ENCODE data around the gene SLC17A5. TPM values are rescaled to one million over a fixed set of nuclear protein-coding genes. Genes with fewer than 3 reads are reported as not detected.
"Not testable (repeated sequence)": the region's sequence is repeated elsewhere in the genome, so short reads cannot be mapped to it uniquely, and the experiment has no call there.

Gene SLC17A5
- total and polyA plus RNA-seq, 8 donors: 2.4 to 11.0 (median 5.4) TPM

- TF ChIP-seq, protein P1, sequence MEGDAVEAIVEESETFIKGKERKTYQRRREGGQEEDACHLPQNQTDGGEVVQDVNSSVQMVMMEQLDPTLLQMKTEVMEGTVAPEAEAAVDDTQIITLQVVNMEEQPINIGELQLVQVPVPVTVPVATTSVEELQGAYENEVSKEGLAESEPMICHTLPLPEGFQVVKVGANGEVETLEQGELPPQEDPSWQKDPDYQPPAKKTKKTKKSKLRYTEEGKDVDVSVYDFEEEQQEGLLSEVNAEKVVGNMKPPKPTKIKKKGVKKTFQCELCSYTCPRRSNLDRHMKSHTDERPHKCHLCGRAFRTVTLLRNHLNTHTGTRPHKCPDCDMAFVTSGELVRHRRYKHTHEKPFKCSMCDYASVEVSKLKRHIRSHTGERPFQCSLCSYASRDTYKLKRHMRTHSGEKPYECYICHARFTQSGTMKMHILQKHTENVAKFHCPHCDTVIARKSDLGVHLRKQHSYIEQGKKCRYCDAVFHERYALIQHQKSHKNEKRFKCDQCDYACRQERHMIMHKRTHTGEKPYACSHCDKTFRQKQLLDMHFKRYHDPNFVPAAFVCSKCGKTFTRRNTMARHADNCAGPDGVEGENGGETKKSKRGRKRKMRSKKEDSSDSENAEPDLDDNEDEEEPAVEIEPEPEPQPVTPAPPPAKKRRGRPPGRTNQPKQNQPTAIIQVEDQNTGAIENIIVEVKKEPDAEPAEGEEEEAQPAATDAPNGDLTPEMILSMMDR (IDR thresholded peaks at IDR 0.05): no peak
- no peak for FAIRE-seq
- H3K36me3 ChIP-seq: no peaks in the 10 kb centered on the region
- 95 to 96% methylated on average over 9 of the region's 9 CpGs for WGBS, 2 donors
- no peaks in the 10 kb centered on the region for H3K4me1 ChIP-seq
- H3K27me3 ChIP-seq: no peaks in the 10 kb centered on the region
- intact Hi-C loops (cut with DNase I): no loop called here
- no peak overlapping the region for H3K27ac ChIP-seq
- ATAC-seq: peak in 1 of 4 donors; percentile 19
- no peak for DNase-seq
- no peaks in the 10 kb centered on the region for H3K9me3 ChIP-seq
- H3K4me3 ChIP-seq: no peak overlapping the region
Measured at GRCh38 chr6:73560853-73561407, 92.9 kb downstream of the SLC17A5 start.

- no peaks in the 10 kb centered on the region for H3K27me3 ChIP-seq
- 50 to 60% methylated on average over 8 of the region's 8 CpGs for WGBS, 2 donors
- H3K36me3 ChIP-seq: no peaks in the 10 kb centered on the region
- intact Hi-C loops (cut with DNase I): no loop called here
- DNase-seq: no peak
- H3K4me3 ChIP-seq: no peak overlapping the region
- peak in 3 of 4 donors; percentile 47 to 56 (median 55) for ATAC-seq
- H3K9me3 ChIP-seq: no peaks in the 10 kb centered on the region
- TF ChIP-seq, protein P1 (IDR thresholded peaks at IDR 0.05): no peak
- no peak overlapping the region for H3K27ac ChIP-seq
- no peaks in the 10 kb centered on the region for H3K4me1 ChIP-seq
- FAIRE-seq: no peak
Measured at GRCh38 chr6:73560182-73560732, 93.5 kb downstream of the SLC17A5 start.

- H3K4me1 ChIP-seq; FAIRE-seq; H3K27me3 ChIP-seq; ATAC-seq; intact Hi-C loops (cut with DNase I); H3K9me3 ChIP-seq; H3K4me3 ChIP-seq; H3K36me3 ChIP-seq; H3K27ac ChIP-seq; DNase-seq: not testable (repeated sequence)
- 96 to 98% methylated on average over 12 of the region's 12 CpGs for WGBS, 2 donors
Measured at GRCh38 chr6:73559399-73559794, 94.4 kb downstream of the SLC17A5 start.

DNA sequence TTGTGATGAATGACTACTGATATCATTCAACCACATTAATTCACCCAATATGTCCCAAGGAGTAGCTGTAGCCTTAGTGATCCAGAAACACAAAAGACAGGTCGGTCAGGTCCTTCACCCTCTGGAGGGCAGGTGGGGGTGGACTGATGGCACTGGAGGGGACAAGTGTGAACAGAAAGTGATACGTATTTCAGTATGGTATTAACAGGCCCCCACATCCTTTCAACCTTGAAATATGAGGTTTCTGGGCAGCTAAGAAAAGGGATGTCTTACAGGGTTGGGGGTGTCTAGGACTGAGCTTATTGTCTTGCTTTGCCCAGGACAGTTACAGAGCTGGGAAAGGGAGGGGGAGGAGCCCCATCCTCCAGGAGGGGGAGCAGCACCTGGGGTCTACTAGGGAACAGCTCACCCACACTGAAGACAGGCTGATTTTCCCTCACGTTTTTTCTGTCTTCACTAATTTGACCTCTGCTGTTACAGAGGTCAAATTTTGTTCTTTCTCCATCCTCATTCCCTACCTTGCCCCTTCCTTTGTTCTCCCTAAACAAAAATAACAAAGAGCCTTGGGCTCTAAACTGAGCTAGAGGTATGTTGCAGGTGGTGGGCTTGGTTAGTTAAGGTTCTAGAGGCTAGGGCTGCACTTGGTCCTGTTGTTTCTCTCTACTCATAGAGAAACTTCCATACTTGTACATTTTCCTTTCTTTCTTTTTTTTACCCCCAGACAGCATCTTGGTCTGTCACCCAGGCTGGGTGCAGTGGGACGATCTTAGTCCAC, 95.0 kb downstream of the SLC17A5 start:
- no peak for FAIRE-seq
- intact Hi-C loops (cut with DNase I): no loop called here
- TF ChIP-seq, protein P1 (IDR thresholded peaks at IDR 0.05): no peak

GRCh38 chr6:73556836-73557235, 97.0 kb downstream of the SLC17A5 start:
- ATAC-seq: no peak
- 25 to 46% methylated on average over 1 of the region's 1 CpG for WGBS, 2 donors

More for the DNA sequence above, 95.0 kb downstream of the SLC17A5 start:
- DNase-seq (no peak), ATAC-seq (no peak)
- no peaks in the 10 kb centered on the region for H3K9me3 ChIP-seq
- H3K4me3 ChIP-seq: no peak overlapping the region
- H3K27ac ChIP-seq: no peak overlapping the region
- H3K4me1 ChIP-seq: no peaks in the 10 kb centered on the region
- no peaks in the 10 kb centered on the region for H3K36me3 ChIP-seq
- H3K27me3 ChIP-seq: no peaks in the 10 kb centered on the region
- 69 to 72% methylated on average over 4 of the region's 4 CpGs for WGBS, 2 donors

DNA sequence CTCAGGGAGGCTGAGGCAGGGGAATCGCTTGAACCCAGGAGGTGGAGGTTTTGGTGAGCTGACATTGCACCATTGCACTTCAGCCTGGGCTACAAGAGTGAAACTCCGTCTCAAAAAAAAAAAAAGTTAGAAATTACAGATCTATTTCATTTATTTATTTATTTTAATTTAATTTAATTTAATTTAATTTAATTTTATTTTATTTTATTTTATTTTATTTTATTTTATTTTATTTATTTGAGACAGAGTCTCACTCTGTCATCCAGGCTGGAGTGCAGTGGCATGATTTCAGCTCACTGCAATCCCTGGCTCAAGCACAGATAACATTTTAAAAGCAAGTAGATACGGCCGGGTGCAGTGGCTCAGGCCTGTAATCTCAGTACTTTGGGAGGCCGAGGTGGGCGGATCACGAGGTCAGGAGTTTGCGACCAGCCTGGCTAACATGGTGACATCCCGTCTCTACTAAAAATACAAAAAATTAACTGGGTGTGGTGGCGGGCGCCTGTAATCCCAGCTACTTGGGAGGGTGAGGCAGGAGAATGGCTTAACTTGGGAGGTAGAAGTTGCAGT, 98.3 kb downstream of the SLC17A5 start:
- H3K36me3 ChIP-seq; H3K4me3 ChIP-seq; DNase-seq; H3K27me3 ChIP-seq; H3K4me1 ChIP-seq; H3K9me3 ChIP-seq; ATAC-seq; FAIRE-seq; intact Hi-C loops (cut with DNase I); H3K27ac ChIP-seq: not testable (repeated sequence)
- WGBS, 2 donors: 87 to 90% methylated on average over 11 of the region's 11 CpGs

More at GRCh38 chr6:73556836-73557235, 97.0 kb downstream of the SLC17A5 start:
- intact Hi-C loops (cut with DNase I): no loop called here
- no peak for FAIRE-seq
- Histone ChIP-seq H3K36me3 (no peaks in the 10 kb centered on the region), H3K4me1 (no peaks in the 10 kb centered on the region), H3K4me3 (no peak overlapping the region), H3K27me3 (no peaks in the 10 kb centered on the region), H3K27ac (no peak overlapping the region), H3K9me3 (no peaks in the 10 kb centered on the region)
- TF ChIP-seq, protein P1 (IDR thresholded peaks at IDR 0.05): no peak
- no peak for DNase-seq

- H3K27me3 ChIP-seq; H3K4me3 ChIP-seq; H3K9me3 ChIP-seq; H3K27ac ChIP-seq; intact Hi-C loops (cut with DNase I); DNase-seq; H3K36me3 ChIP-seq; H3K4me1 ChIP-seq; FAIRE-seq; ATAC-seq: not testable (repeated sequence)
- 89 to 91% methylated on average over 4 of the region's 4 CpGs for WGBS, 2 donors
Measured at GRCh38 chr6:73551115-73551514, 102.7 kb downstream of the SLC17A5 start.
